NCI-H748 treated with DMSO at 0.1 percent for 48 hours (cell line): ENCODE results near the gene NEK6.
"Not testable (repeated sequence)": the region's sequence is repeated elsewhere in the genome, so short reads cannot be mapped to it uniquely, and the experiment has no call there.

ENCODE experiments used
- DNase-seq: peaks from one replicate; lab custom pipeline; 2025; lab: John Stamatoyannopoulos, UW

NEK6 gene

GRCh38 chr9:124228516-124228915, 29.2 kb upstream of the NEK6 start:
- no peak for DNase-seq

- no peak for DNase-seq
Measured at GRCh38 chr9:124231095-124231737, 26.5 kb upstream of the NEK6 start.

GRCh38 chr9:124238546-124239140, 19.1 kb upstream of the NEK6 start:
- DNase-seq: no peak

GRCh38 chr9:124239249-124240073, 18.3 kb upstream of the NEK6 start:
- DNase-seq: no peak

- no peak for DNase-seq
Measured at GRCh38 chr9:124242331-124243194, 15.2 kb upstream of the NEK6 start.

- DNase-seq: not testable (repeated sequence)
Measured at GRCh38 chr9:124247393-124247792, 10.4 kb upstream of the NEK6 start.

- no peak for DNase-seq
Measured at GRCh38 chr9:124248066-124248465, 9.7 kb upstream of the NEK6 start.

GRCh38 chr9:124248960-124249359, 8.8 kb upstream of the NEK6 start:
- DNase-seq: no peak

- no peak for DNase-seq
Measured at GRCh38 chr9:124251204-124251603, 6.5 kb upstream of the NEK6 start.

- no peak for DNase-seq
Measured at GRCh38 chr9:124251605-124252378, 6.0 kb upstream of the NEK6 start.

- DNase-seq: not testable (repeated sequence)
Measured at GRCh38 chr9:124252878-124253277, 4.9 kb upstream of the NEK6 start.

- no peak for DNase-seq
Measured at GRCh38 chr9:124254261-124254682, 3.5 kb upstream of the NEK6 start.

- no peak for DNase-seq
Measured at GRCh38 chr9:124255222-124255621, 2.5 kb upstream of the NEK6 start.

GRCh38 chr9:124256517-124257069, 1.2 kb upstream of the NEK6 start:
- no peak for DNase-seq

GRCh38 chr9:124257070-124257843, 492 bp upstream of the NEK6 start:
- no peak for DNase-seq

- DNase-seq: no peak
Measured at GRCh38 chr9:124258607-124259157, 933 bp downstream of the NEK6 start.

GRCh38 chr9:124259158-124259808, 1.5 kb downstream of the NEK6 start:
- DNase-seq: no peak

- no peak for DNase-seq
Measured at GRCh38 chr9:124260769-124261603, 3.2 kb downstream of the NEK6 start.
